GM18507 (cell line): ENCODE results near the gene CCDC137.
"Not testable (repeated sequence)": the region's sequence is repeated elsewhere in the genome, so short reads cannot be mapped to it uniquely, and the experiment has no call there.

Experiments
- DNase-seq: peaks from one replicate; pipeline ENCODE4 v3.0.0; 2011; ENCODE audit warnings: low read depth; ENCODE audit not compliant: insufficient read length; ENCODE audit errors: extremely low spot score
- FAIRE-seq: peaks from 2 replicates; lab custom pipeline; 2011; peaks lifted over from hg19 to GRCh38; lab: Jason Lieb, UNC

The CCDC137 gene

GRCh38 chr17:81666342-81667191 lies at the start of gene CCDC137, which contains the start of gene OXLD1:
Gene CCDC137, plus strand, starts transcription at chr17:81666737. Its CDS starts 30 bp downstream, at chr17:81666767.
Gene OXLD1, minus strand, starts transcription at chr17:81666605. Its CDS starts 28 bp downstream, at chr17:81666577.
- DNase-seq (peak; percentile 97), FAIRE-seq (peak; percentile 95)

GRCh38 chr17:81616877-81617276 lies 49.7 kb upstream of the CCDC137 start:
- DNase-seq (no peak), FAIRE-seq (no peak)

GRCh38 chr17:81618307-81618706 lies 48.2 kb upstream of the CCDC137 start:
- FAIRE-seq, DNase-seq: not testable (repeated sequence)

GRCh38 chr17:81621494-81622130 lies 44.9 kb upstream of the CCDC137 start:
- no peak for FAIRE-seq
- no peak for DNase-seq

- FAIRE-seq (no peak), DNase-seq (no peak)
These were observed 36.3 kb upstream of the CCDC137 start for GRCh38 chr17:81630274-81630673.

GRCh38 chr17:81631482-81631881 lies 35.1 kb upstream of the CCDC137 start:
- DNase-seq (no peak), FAIRE-seq (no peak)

- DNase-seq (no peak), FAIRE-seq (no peak)
These were observed 31.1 kb upstream of the CCDC137 start for GRCh38 chr17:81635431-81635830.

- FAIRE-seq, result no peak
- no peak for DNase-seq
These were observed 30.5 kb upstream of the CCDC137 start for GRCh38 chr17:81635973-81636504.

- DNase-seq, result peak; percentile 94
- FAIRE-seq, result peak; percentile 78
These were observed 29.8 kb upstream of the CCDC137 start, which contains the start of the genes NPLOC4 and TSPAN10 for GRCh38 chr17:81636505-81637288. Gene NPLOC4, minus strand, starts transcription at chr17:81637112. Its CDS starts 182 bp downstream, at chr17:81636930. Gene TSPAN10, plus strand, starts transcription at chr17:81637196. Its CDS starts 5,217 bp downstream, at chr17:81642413.

- DNase-seq (no peak), FAIRE-seq (no peak)
These were observed 27.9 kb upstream of the CCDC137 start for GRCh38 chr17:81638683-81639082.

GRCh38 chr17:81640011-81640410 lies 26.5 kb upstream of the CCDC137 start:
- FAIRE-seq, result no peak
- DNase-seq, result no peak

- no peak for FAIRE-seq
- no peak for DNase-seq
These were observed 24.6 kb upstream of the CCDC137 start for GRCh38 chr17:81641825-81642489.

GRCh38 chr17:81644496-81644895 lies 22.0 kb upstream of the CCDC137 start:
- DNase-seq (no peak), FAIRE-seq (no peak)

GRCh38 chr17:81644976-81645952 lies 21.3 kb upstream of the CCDC137 start:
- DNase-seq, result no peak
- FAIRE-seq, result no peak

- DNase-seq (no peak), FAIRE-seq (no peak)
These were observed 19.5 kb upstream of the CCDC137 start for GRCh38 chr17:81646869-81647600.

GRCh38 chr17:81647640-81648012 lies 18.9 kb upstream of the CCDC137 start:
- DNase-seq, result no peak
- FAIRE-seq, result no peak

- no peak for FAIRE-seq
- DNase-seq, result no peak
These were observed 18.4 kb upstream of the CCDC137 start for GRCh38 chr17:81648013-81648706.
